Karpas-422 (cell line): Measurements from ENCODE around the gene RFPL3. TPM values are rescaled to one million over a fixed set of nuclear protein-coding genes. Genes with fewer than 3 reads are reported as not detected.

Experiments used
- DNase-seq: peaks from one replicate; pipeline ENCODE4 v3.0.0-alpha.2; 2015
- H2AFZ ChIP-seq: fragments of 200-600 bp; sonication (generic); 2 replicates; pipeline ENCODE4 v1.6.1; 2014; ENCODE audit warnings: antibody characterized with exemption, low read length, mixed read lengths
- H3K27ac ChIP-seq: fragments of 200-600 bp; sonication (generic); 2 replicates; pipeline ENCODE4 v1.5.1; 2014; ENCODE audit warnings: mild to moderate bottlenecking, low read length, moderate library complexity
- H3K27me3 ChIP-seq: fragments of 200-600 bp; sonication (generic); 2 replicates; pipeline ENCODE4 v1.6.1; 2014; ENCODE audit warnings: low read length, mixed read lengths
- H3K36me3 ChIP-seq: fragments of 200-600 bp; sonication (generic); 2 replicates; pipeline ENCODE4 v1.6.1; 2014; ENCODE audit warnings: low read length, mixed read lengths; ENCODE audit not compliant: insufficient read depth
- H3K4me1 ChIP-seq: fragments of 200-600 bp; sonication (generic); 2 replicates; pipeline ENCODE4 v1.6.1; 2014; ENCODE audit warnings: mild to moderate bottlenecking, low read length, mixed read lengths
- H3K4me2 ChIP-seq: fragments of 200-600 bp; sonication (generic); 2 replicates; pipeline ENCODE4 v1.6.1; 2014; ENCODE audit warnings: low read length, low read depth, mild to moderate bottlenecking; ENCODE audit not compliant: poor library complexity, severe bottlenecking
- H3K4me3 ChIP-seq: fragments of 200-600 bp; sonication (generic); 2 replicates; pipeline ENCODE4 v1.5.1; 2014; ENCODE audit warnings: mild to moderate bottlenecking, antibody characterized with exemption, low read length, mixed read lengths
- H3K79me2 ChIP-seq: fragments of 200-600 bp; sonication (generic); 2 replicates; pipeline ENCODE4 v1.6.1; 2014; ENCODE audit warnings: mild to moderate bottlenecking, low read length, mixed read lengths
- H3K9ac ChIP-seq: fragments of 200-600 bp; sonication (generic); 2 replicates; pipeline ENCODE4 v1.6.0; 2014; ENCODE audit warnings: low read length
- H3K9me2 ChIP-seq: fragments of 200-600 bp; sonication (generic), shearing (Covaris generic); replicated peaks from 2 replicates; pipeline ENCODE4 v1.6.0; 2014; ENCODE audit warnings: mild to moderate bottlenecking, low read length, moderate library complexity; ENCODE audit not compliant: insufficient read depth
- H3K9me3 ChIP-seq: fragments of 300-700, 200-600 bp; sonication (generic); 2 replicates; pipeline ENCODE4 v1.6.1; 2014; ENCODE audit warnings: low read length, mixed read lengths
- H4K20me1 ChIP-seq: fragments of 200-600 bp; sonication (generic); 2 replicates; pipeline ENCODE4 v1.6.1; 2014; ENCODE audit warnings: mild to moderate bottlenecking, antibody characterized with exemption, low read length, low read depth; ENCODE audit not compliant: insufficient read depth
- total RNA-seq: library from RNA; depleted of rRNA; stranded (reverse); fragments of >200 nt; shearing (Covaris generic); gene quantifications from 2 replicates; pipeline ENCODE4 v1.2.3, GENCODE V29; 2014; ENCODE audit warnings: low replicate concordance

RFPL3 gene
- total RNA-seq, 1 experiment from 2014 or later, result not detected

DNA sequence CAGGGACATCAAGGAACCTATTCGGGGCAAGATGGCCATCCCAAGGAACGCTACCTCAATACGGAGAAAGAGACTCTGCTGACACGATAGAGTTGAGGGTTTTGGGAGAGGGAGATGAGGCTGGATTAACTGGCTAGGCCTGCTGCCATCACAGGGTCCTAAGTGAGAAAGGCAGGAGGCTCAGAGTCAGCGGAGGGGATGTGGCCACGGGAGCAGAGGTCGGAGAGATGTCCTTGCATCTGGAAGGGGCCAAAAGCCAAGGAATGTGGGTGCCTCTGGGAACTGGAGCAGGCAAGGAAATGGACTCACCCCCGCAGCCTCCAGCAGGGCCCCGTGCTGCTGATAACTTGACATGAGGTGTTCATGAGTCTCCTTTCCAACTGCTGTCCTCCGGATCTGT is 31.0 kb upstream of the RFPL3 start:
- no peak overlapping the region for H3K9ac ChIP-seq
- no peaks in the 10 kb centered on the region for H3K36me3 ChIP-seq
- H3K4me3 ChIP-seq, result no peak overlapping the region
- H3K27ac ChIP-seq, result no peak overlapping the region
- no peak for DNase-seq
- H3K79me2 ChIP-seq, result no peaks in the 10 kb centered on the region
- H3K9me3 ChIP-seq, result no peaks in the 10 kb centered on the region
- no peak overlapping the region for H2AFZ ChIP-seq
- H3K27me3 ChIP-seq, result no peaks in the 10 kb centered on the region
- no peaks in the 10 kb centered on the region for H3K4me1 ChIP-seq
- no peaks in the 10 kb centered on the region for H4K20me1 ChIP-seq
- H3K9me2 ChIP-seq, result no peaks in the 10 kb centered on the region
- H3K4me2 ChIP-seq, result no peak overlapping the region

DNA sequence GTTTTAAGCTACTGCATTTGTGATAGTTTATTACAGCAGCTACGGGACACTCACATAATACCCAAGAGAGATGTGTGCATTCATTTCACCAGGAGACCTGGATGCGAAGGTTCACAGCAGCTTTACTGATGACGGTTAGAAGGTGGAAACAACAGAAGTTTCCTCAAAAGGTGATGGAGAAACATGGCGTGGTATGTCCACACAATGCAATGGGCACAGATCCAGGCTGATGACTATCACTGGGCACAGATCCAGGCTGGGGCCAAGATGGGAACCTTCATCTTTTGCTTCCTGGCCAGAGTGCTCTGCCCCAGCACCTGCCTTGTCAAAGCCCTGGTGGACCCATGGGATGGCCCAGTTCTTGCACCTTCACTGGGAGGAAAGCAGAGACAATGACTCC is 30.6 kb upstream of the RFPL3 start:
- H3K4me1 ChIP-seq, result no peaks in the 10 kb centered on the region
- no peaks in the 10 kb centered on the region for H3K79me2 ChIP-seq
- no peaks in the 10 kb centered on the region for H3K36me3 ChIP-seq
- DNase-seq, result no peak
- H3K9me2 ChIP-seq, result no peaks in the 10 kb centered on the region
- no peak overlapping the region for H2AFZ ChIP-seq
- H3K27ac ChIP-seq, result no peak overlapping the region
- no peak overlapping the region for H3K4me2 ChIP-seq
- H4K20me1 ChIP-seq, result no peaks in the 10 kb centered on the region
- H3K27me3 ChIP-seq, result no peaks in the 10 kb centered on the region
- no peak overlapping the region for H3K9ac ChIP-seq
- H3K4me3 ChIP-seq, result no peak overlapping the region
- H3K9me3 ChIP-seq, result no peaks in the 10 kb centered on the region

DNA sequence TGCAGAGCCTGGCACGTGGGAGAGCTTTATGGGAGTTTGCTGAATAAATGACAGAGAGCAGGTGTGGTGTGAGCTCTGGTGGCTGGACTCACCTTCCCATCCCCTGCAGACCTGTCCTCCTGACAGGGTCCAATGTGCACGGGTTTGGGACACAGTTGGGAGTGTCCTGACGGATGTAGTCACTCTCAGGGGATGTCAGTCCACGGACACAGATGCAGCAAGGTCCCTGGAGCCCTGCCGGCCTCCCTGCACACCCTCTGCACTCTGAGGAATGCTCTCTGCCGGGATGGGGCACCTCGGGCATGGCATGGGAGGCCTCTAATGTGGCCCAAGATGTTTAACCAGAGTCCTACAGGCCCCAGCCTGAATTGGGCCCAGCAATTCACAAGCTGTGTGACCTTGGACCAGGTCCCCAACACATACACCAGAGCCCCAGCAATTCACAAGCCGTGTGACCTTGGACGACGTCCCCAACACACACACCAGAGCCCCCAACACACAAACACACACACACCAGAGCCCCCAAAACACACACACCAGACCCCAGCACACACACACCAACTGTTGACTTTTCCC is 30.0 kb upstream of the RFPL3 start:
- Histone ChIP-seq H3K27ac (no peak overlapping the region), H3K4me1 (no peaks in the 10 kb centered on the region), H2AFZ (no peak overlapping the region), H3K9me2 (no peaks in the 10 kb centered on the region), H3K9me3 (no peaks in the 10 kb centered on the region), H3K4me2 (no peak overlapping the region), H3K79me2 (no peaks in the 10 kb centered on the region), H3K27me3 (no peaks in the 10 kb centered on the region), H3K9ac (no peak overlapping the region), H4K20me1 (no peaks in the 10 kb centered on the region), H3K4me3 (no peak overlapping the region), H3K36me3 (no peaks in the 10 kb centered on the region)
- no peak for DNase-seq

DNA sequence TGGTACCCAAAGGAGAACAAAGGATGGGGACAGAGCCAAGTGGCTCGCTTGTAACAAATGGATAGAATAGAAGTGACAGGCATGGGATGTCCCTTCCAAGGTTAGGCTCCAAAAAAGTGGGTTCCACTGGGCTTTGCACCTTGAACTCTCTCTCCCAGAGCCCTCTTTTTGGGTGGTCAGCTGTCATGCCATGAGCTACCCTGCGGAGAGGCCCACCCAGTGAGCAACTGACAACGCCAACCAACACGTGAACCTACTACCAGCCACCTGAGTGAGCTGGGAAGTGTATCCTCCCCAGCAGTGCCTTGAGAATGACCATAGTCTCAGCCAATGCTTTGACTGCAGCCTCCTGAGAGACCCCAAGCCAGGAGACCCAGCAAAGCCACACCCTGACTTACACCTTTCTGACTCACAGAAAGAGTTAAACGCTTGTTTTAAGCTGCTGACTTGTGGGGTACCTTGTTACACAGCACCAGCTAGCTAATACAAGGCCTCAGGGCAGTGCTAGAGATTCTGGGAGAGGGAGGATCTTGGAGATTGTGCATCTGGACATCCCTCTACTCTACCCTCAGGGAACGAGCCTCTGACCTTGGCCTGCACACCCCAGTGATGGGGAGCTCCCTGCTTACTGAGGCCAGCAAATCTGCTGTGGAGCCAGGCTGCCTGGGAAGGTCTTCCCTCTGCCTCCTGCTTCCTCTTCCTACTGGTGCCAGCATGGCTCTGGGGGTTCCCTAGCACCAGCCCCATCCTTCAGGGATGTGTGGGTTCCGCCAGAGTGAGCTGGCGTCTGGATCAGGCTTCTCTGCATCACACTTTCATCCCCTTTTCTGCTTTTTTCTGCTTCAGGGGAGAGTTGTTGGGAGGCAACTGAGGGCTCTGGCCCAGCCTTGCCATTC is 29.1 kb upstream of the RFPL3 start:
- DNase-seq, result no peak
- no peaks in the 10 kb centered on the region for H3K36me3 ChIP-seq
- H3K9me2 ChIP-seq, result no peaks in the 10 kb centered on the region
- H4K20me1 ChIP-seq, result no peaks in the 10 kb centered on the region
- H3K4me2 ChIP-seq, result no peak overlapping the region
- no peak overlapping the region for H2AFZ ChIP-seq
- H3K79me2 ChIP-seq, result no peaks in the 10 kb centered on the region
- H3K4me3 ChIP-seq, result no peak overlapping the region
- no peaks in the 10 kb centered on the region for H3K9me3 ChIP-seq
- no peak overlapping the region for H3K27ac ChIP-seq
- no peak overlapping the region for H3K9ac ChIP-seq
- no peaks in the 10 kb centered on the region for H3K27me3 ChIP-seq
- H3K4me1 ChIP-seq, result no peaks in the 10 kb centered on the region

GRCh38 chr22:32329202-32329645 is 28.4 kb upstream of the RFPL3 start:
- Histone ChIP-seq H3K4me3 (no peak overlapping the region), H3K9ac (no peak overlapping the region), H3K36me3 (no peaks in the 10 kb centered on the region), H3K9me3 (no peaks in the 10 kb centered on the region), H3K27me3 (no peaks in the 10 kb centered on the region), H3K4me2 (no peak overlapping the region), H4K20me1 (no peaks in the 10 kb centered on the region), H3K79me2 (no peaks in the 10 kb centered on the region), H2AFZ (no peak overlapping the region), H3K4me1 (no peaks in the 10 kb centered on the region), H3K9me2 (no peaks in the 10 kb centered on the region), H3K27ac (no peak overlapping the region)
- no peak for DNase-seq

GRCh38 chr22:32331236-32331917 is 26.3 kb upstream of the RFPL3 start:
- H3K4me3 ChIP-seq, result no peak overlapping the region
- no peaks in the 10 kb centered on the region for H3K9me2 ChIP-seq
- no peak for DNase-seq
- H3K27me3 ChIP-seq, result no peaks in the 10 kb centered on the region
- H3K9ac ChIP-seq, result no peak overlapping the region
- no peaks in the 10 kb centered on the region for H3K9me3 ChIP-seq
- no peaks in the 10 kb centered on the region for H3K4me1 ChIP-seq
- no peak overlapping the region for H2AFZ ChIP-seq
- H4K20me1 ChIP-seq, result no peaks in the 10 kb centered on the region
- no peaks in the 10 kb centered on the region for H3K36me3 ChIP-seq
- no peak overlapping the region for H3K27ac ChIP-seq
- no peak overlapping the region for H3K4me2 ChIP-seq
- H3K79me2 ChIP-seq, result no peaks in the 10 kb centered on the region

GRCh38 chr22:32331918-32332725 is 25.5 kb upstream of the RFPL3 start:
- no peak overlapping the region for H3K4me2 ChIP-seq
- H3K9me2 ChIP-seq, result no peaks in the 10 kb centered on the region
- no peak overlapping the region for H2AFZ ChIP-seq
- H3K9ac ChIP-seq, result no peak overlapping the region
- no peaks in the 10 kb centered on the region for H3K9me3 ChIP-seq
- no peaks in the 10 kb centered on the region for H3K27me3 ChIP-seq
- DNase-seq, result no peak
- no peak overlapping the region for H3K27ac ChIP-seq
- H3K4me3 ChIP-seq, result no peak overlapping the region
- no peaks in the 10 kb centered on the region for H3K36me3 ChIP-seq
- no peaks in the 10 kb centered on the region for H3K79me2 ChIP-seq
- H4K20me1 ChIP-seq, result no peaks in the 10 kb centered on the region
- H3K4me1 ChIP-seq, result no peaks in the 10 kb centered on the region
